ENCODE results near the gene KRT9. TPM values are rescaled to one million over a fixed set of nuclear protein-coding genes. Genes with fewer than 3 reads are reported as not detected.

The KRT9 gene
- total and polyA plus RNA-seq, 4 donors = not detected

GRCh38 chr17:41536741-41537613 lies 34.9 kb downstream of the KRT9 start:
- ATAC-seq (ENCODE audit: insufficient read depth, low FRiP score) = no peak
- H3K4me3 ChIP-seq = no peak overlapping the region
- no peak overlapping the region for H3K27ac ChIP-seq (ENCODE audit: low read depth in 1 of 2, low read length in 1 of 2)
- H3K9me3 ChIP-seq (ENCODE audit: control insufficient read depth in 4 of 4, insufficient read depth in 3 of 4, low read length in 3 of 4) = peaks cover 0 to 2% (median 0%) of the 10 kb centered on the region in 4 donors
- 83 to 89% methylated on average over 7 of the region's 7 CpGs for WGBS, 2 donors
- TF ChIP-seq CTCF (IDR thresholded peaks at IDR 0.05; ENCODE audit: control extremely low read depth, extremely low read depth) = no peak
- H3K9ac ChIP-seq (ENCODE audit: insufficient read depth in 1 of 2, low read length in 2 of 2) = no peak overlapping the region
- DNase-seq = no peak
- H3K4me1 ChIP-seq (ENCODE audit: control insufficient read depth in 5 of 5, insufficient read depth in 5 of 5, low read length in 5 of 5) = peaks cover 0 to 7% (median 0%) of the 10 kb centered on the region in 5 donors
- no peaks in the 10 kb centered on the region for H3K36me3 ChIP-seq (ENCODE audit: control insufficient read depth in 4 of 4, insufficient read depth in 4 of 4, low read length in 4 of 4)
- H3K27me3 ChIP-seq (ENCODE audit: control insufficient read depth in 3 of 3, insufficient read depth in 3 of 3, low read length in 2 of 3) = peaks cover 0 to under 1% (median 0%) of the 10 kb centered on the region in 3 donors

GRCh38 chr17:41535764-41536481 lies 35.9 kb downstream of the KRT9 start:
- Histone ChIP-seq H3K27me3 (ENCODE audit: control insufficient read depth in 3 of 3, insufficient read depth in 3 of 3, low read length in 2 of 3) (peaks cover 0 to 7% (median 2%) of the 10 kb centered on the region in 3 donors), H3K9ac (ENCODE audit: insufficient read depth in 1 of 2, low read length in 2 of 2) (no peak overlapping the region), H3K27ac (ENCODE audit: low read depth in 1 of 2, low read length in 1 of 2) (no peak overlapping the region), H3K4me1 (ENCODE audit: control insufficient read depth in 5 of 5, insufficient read depth in 5 of 5, low read length in 5 of 5) (peaks cover 0 to 7% (median 0%) of the 10 kb centered on the region in 5 donors), H3K36me3 (ENCODE audit: control insufficient read depth in 4 of 4, insufficient read depth in 4 of 4, low read length in 4 of 4) (no peaks in the 10 kb centered on the region), H3K4me3 (no peak overlapping the region), H3K9me3 (ENCODE audit: control insufficient read depth in 4 of 4, insufficient read depth in 3 of 4, low read length in 3 of 4) (peaks cover 0 to 2% (median 0%) of the 10 kb centered on the region in 4 donors)
- WGBS, 2 donors = 56 to 71% methylated on average over 15 of the region's 15 CpGs
- no peak for TF ChIP-seq CTCF (IDR thresholded peaks at IDR 0.05; ENCODE audit: control extremely low read depth, extremely low read depth)
- DNase-seq = peak; percentile 27 to 62 (median 54)
- no peak for ATAC-seq (ENCODE audit: insufficient read depth, low FRiP score)

GRCh38 chr17:41534899-41535546 lies 36.8 kb downstream of the KRT9 start:
- Histone ChIP-seq H3K9ac (ENCODE audit: insufficient read depth in 1 of 2, low read length in 2 of 2) (no peak overlapping the region), H3K4me3 (no peak overlapping the region), H3K4me1 (ENCODE audit: control insufficient read depth in 5 of 5, insufficient read depth in 5 of 5, low read length in 5 of 5) (peaks cover 0 to 2% (median 0%) of the 10 kb centered on the region in 5 donors), H3K27me3 (ENCODE audit: control insufficient read depth in 3 of 3, insufficient read depth in 3 of 3, low read length in 2 of 3) (peaks cover 0 to 10% (median 6%) of the 10 kb centered on the region in 3 donors), H3K36me3 (ENCODE audit: control insufficient read depth in 4 of 4, insufficient read depth in 4 of 4, low read length in 4 of 4) (no peaks in the 10 kb centered on the region), H3K27ac (ENCODE audit: low read depth in 1 of 2, low read length in 1 of 2) (no peak overlapping the region), H3K9me3 (ENCODE audit: control insufficient read depth in 4 of 4, insufficient read depth in 3 of 4, low read length in 3 of 4) (peaks cover 0 to 2% (median 0%) of the 10 kb centered on the region in 4 donors)
- ATAC-seq (ENCODE audit: insufficient read depth, low FRiP score) = no peak
- no peak for TF ChIP-seq CTCF (IDR thresholded peaks at IDR 0.05; ENCODE audit: control extremely low read depth, extremely low read depth)
- 70 to 72% methylated on average over 7 of the region's 7 CpGs for WGBS, 2 donors
- no peak for DNase-seq
